ENCODE measurements around the gene SS18. TPM values are rescaled to one million over a fixed set of nuclear protein-coding genes. Genes with fewer than 3 reads are reported as not detected.

The SS18 gene
- total RNA-seq, 2 donors from 2014 or later = 84.9 to 87.6 TPM

DNA sequence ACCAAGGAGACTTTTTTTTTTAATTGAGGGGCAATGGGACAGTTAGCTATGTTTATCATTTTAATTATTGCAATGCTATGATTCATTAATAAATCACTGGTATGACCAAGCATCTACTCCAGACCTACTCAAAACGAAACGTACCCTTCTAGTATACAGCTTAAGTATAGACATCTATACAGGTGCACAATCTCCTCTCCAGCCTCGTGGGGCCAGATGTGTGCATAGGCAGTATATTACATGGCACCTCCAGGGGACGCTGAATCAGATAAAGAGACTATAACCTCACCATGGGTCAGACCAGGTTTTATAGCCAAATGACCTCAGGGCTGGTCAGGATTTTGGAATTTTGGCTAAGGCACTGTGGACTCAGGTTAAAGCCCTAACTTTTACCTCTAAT, 86.6 kb downstream of the SS18 start:
- H3K27me3 ChIP-seq (ENCODE audit: control insufficient read depth, insufficient read depth, low read length, poor library complexity, severe bottlenecking) = no peaks in the 10 kb centered on the region
- H3K4me1 ChIP-seq (ENCODE audit: control insufficient read depth, insufficient read depth, low read length) = no peaks in the 10 kb centered on the region
- H3K4me1 Mint-ChIP-seq = no peaks in the 10 kb centered on the region
- no peaks in the 10 kb centered on the region for H3K27me3 Mint-ChIP-seq (ENCODE audit: insufficient read depth)
- WGBS, 2 experiments (ENCODE audit: insufficient coverage in 1 of 2, insufficient read length in 1 of 2) = 90 to 92% methylated on average over 4 of the region's 4 CpGs
- H3K9me3 Mint-ChIP-seq = peaks cover 3% of the 10 kb centered on the region
- no peak for DNase-seq
- no peaks in the 10 kb centered on the region for H3K36me3 Mint-ChIP-seq (ENCODE audit: low read depth)
- no peak overlapping the region for H3K4me3 ChIP-seq (ENCODE audit: low read length)
- H3K9me3 ChIP-seq (ENCODE audit: control insufficient read depth, low read length) = no peaks in the 10 kb centered on the region
- H3K9ac ChIP-seq (ENCODE audit: extremely low read depth, low read length, poor library complexity, severe bottlenecking) = no peak overlapping the region
- no peak overlapping the region for H3K27ac ChIP-seq (ENCODE audit: low read depth, low read length)
- H3K4me3 Mint-ChIP-seq = no peak overlapping the region
- TF ChIP-seq, protein P1, sequence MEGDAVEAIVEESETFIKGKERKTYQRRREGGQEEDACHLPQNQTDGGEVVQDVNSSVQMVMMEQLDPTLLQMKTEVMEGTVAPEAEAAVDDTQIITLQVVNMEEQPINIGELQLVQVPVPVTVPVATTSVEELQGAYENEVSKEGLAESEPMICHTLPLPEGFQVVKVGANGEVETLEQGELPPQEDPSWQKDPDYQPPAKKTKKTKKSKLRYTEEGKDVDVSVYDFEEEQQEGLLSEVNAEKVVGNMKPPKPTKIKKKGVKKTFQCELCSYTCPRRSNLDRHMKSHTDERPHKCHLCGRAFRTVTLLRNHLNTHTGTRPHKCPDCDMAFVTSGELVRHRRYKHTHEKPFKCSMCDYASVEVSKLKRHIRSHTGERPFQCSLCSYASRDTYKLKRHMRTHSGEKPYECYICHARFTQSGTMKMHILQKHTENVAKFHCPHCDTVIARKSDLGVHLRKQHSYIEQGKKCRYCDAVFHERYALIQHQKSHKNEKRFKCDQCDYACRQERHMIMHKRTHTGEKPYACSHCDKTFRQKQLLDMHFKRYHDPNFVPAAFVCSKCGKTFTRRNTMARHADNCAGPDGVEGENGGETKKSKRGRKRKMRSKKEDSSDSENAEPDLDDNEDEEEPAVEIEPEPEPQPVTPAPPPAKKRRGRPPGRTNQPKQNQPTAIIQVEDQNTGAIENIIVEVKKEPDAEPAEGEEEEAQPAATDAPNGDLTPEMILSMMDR (conservative IDR thresholded peaks at IDR 0.05) = no peak
- no peaks in the 10 kb centered on the region for H3K36me3 ChIP-seq (ENCODE audit: control insufficient read depth, insufficient read depth, low read length)
- H3K27ac Mint-ChIP-seq = no peak overlapping the region

DNA sequence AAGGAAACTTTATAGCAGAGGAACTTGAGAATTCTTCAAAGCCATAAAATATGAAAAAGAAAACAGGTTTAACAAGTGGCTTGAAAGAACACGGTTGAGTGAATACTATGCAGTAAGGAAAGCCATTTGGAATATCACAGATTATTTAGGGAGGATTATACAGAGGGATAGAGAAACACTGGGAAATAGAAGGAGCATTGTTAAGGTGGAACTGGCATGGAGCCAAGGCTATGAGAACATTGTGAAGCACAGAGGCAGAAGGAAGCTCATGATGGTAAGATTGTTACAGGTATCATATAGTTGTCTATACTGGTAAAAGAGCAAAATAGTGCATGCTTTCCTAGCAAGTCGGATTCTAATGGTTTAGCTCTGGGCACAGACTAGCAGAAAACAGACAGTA, 87.1 kb downstream of the SS18 start:
- H3K9ac ChIP-seq (ENCODE audit: extremely low read depth, low read length, poor library complexity, severe bottlenecking) = no peak overlapping the region
- no peaks in the 10 kb centered on the region for H3K27me3 ChIP-seq (ENCODE audit: control insufficient read depth, insufficient read depth, low read length, poor library complexity, severe bottlenecking)
- 76 to 100% methylated on average over 1 to 2 of the region's 2 CpGs for WGBS, 2 experiments (ENCODE audit: insufficient coverage in 1 of 2, insufficient read length in 1 of 2)
- no peak for DNase-seq
- Mint-ChIP-seq H3K36me3 (ENCODE audit: low read depth) (no peaks in the 10 kb centered on the region), H3K27me3 (ENCODE audit: insufficient read depth) (no peaks in the 10 kb centered on the region), H3K27ac (no peak overlapping the region), H3K9me3 (peaks cover 3% of the 10 kb centered on the region), H3K4me1 (no peaks in the 10 kb centered on the region), H3K4me3 (no peak overlapping the region)
- H3K9me3 ChIP-seq (ENCODE audit: control insufficient read depth, low read length) = no peaks in the 10 kb centered on the region
- TF ChIP-seq, protein P1 (conservative IDR thresholded peaks at IDR 0.05) = no peak
- no peak overlapping the region for H3K27ac ChIP-seq (ENCODE audit: low read depth, low read length)
- no peaks in the 10 kb centered on the region for H3K4me1 ChIP-seq (ENCODE audit: control insufficient read depth, insufficient read depth, low read length)
- no peaks in the 10 kb centered on the region for H3K36me3 ChIP-seq (ENCODE audit: control insufficient read depth, insufficient read depth, low read length)
- H3K4me3 ChIP-seq (ENCODE audit: low read length) = no peak overlapping the region

GRCh38 chr18:26002375-26002910, 88.0 kb downstream of the SS18 start:
- Mint-ChIP-seq H3K4me1 (no peaks in the 10 kb centered on the region), H3K27me3 (ENCODE audit: insufficient read depth) (peaks cover 2% of the 10 kb centered on the region), H3K9me3 (peaks cover 3% of the 10 kb centered on the region), H3K27ac (no peak overlapping the region), H3K4me3 (no peak overlapping the region), H3K36me3 (ENCODE audit: low read depth) (no peaks in the 10 kb centered on the region)
- no peak for DNase-seq
- H3K36me3 ChIP-seq (ENCODE audit: control insufficient read depth, insufficient read depth, low read length) = no peaks in the 10 kb centered on the region
- H3K4me3 ChIP-seq (ENCODE audit: low read length) = no peak overlapping the region
- H3K9ac ChIP-seq (ENCODE audit: extremely low read depth, low read length, poor library complexity, severe bottlenecking) = no peak overlapping the region
- no peaks in the 10 kb centered on the region for H3K9me3 ChIP-seq (ENCODE audit: control insufficient read depth, low read length)
- H3K27ac ChIP-seq (ENCODE audit: low read depth, low read length) = no peak overlapping the region
- H3K4me1 ChIP-seq (ENCODE audit: control insufficient read depth, insufficient read depth, low read length) = no peaks in the 10 kb centered on the region
- TF ChIP-seq, protein P1 (conservative IDR thresholded peaks at IDR 0.05) = no peak
- no peaks in the 10 kb centered on the region for H3K27me3 ChIP-seq (ENCODE audit: control insufficient read depth, insufficient read depth, low read length, poor library complexity, severe bottlenecking)
- 75% methylated on average over 1 of the region's 1 CpG; no CpG with 5 or more reads in 1 of the 2 experiments for WGBS, 2 experiments (ENCODE audit: insufficient coverage in 1 of 2, insufficient read length in 1 of 2)

Measured in endodermal cell (in vitro differentiated cells).